22Rv1 (cell line): Measurements from ENCODE around the gene GOT1.

Experiments used
- H3K27ac ChIP-seq: fragments of 450-650 bp; 2 replicates; pipeline ENCODE4 v1.5.1; 2017
- CTCF ChIP-seq: fragments of 450-650 bp; IDR thresholded peaks from 2 replicates; pipeline ENCODE4 v1.5.1; 2017; ENCODE audit warnings: mild to moderate bottlenecking
- ZFX ChIP-seq: fragments of 450-650 bp; IDR thresholded peaks from 2 replicates; pipeline ENCODE4 v1.6.1; 2017; ENCODE audit warnings: antibody characterized with exemption, borderline replicate concordance

Gene GOT1

GRCh38 chr10:99425204-99425603, 5.2 kb downstream of the GOT1 start:
- H3K27ac ChIP-seq = no peak overlapping the region
- TF ChIP-seq ZFX (no peak), CTCF (no peak)

- no peak overlapping the region for H3K27ac ChIP-seq
- TF ChIP-seq CTCF = no peak
- no peak for TF ChIP-seq ZFX
Measured at GRCh38 chr10:99424656-99425055, 5.8 kb downstream of the GOT1 start.

GRCh38 chr10:99422529-99423096, 7.8 kb downstream of the GOT1 start:
- H3K27ac ChIP-seq = no peak overlapping the region
- TF ChIP-seq ZFX (no peak), CTCF (no peak)

GRCh38 chr10:99421233-99421739, 9.1 kb downstream of the GOT1 start:
- no peak overlapping the region for H3K27ac ChIP-seq
- TF ChIP-seq ZFX (no peak), CTCF (no peak)

GRCh38 chr10:99419688-99420087, 10.7 kb downstream of the GOT1 start:
- TF ChIP-seq CTCF (no peak), ZFX (no peak)
- H3K27ac ChIP-seq = no peak overlapping the region

GRCh38 chr10:99418910-99419624, 11.4 kb downstream of the GOT1 start:
- H3K27ac ChIP-seq = no peak overlapping the region
- TF ChIP-seq CTCF (no peak), ZFX (no peak)

GRCh38 chr10:99412099-99412498, 18.3 kb downstream of the GOT1 start:
- TF ChIP-seq ZFX = no peak
- TF ChIP-seq CTCF = no peak
- no peak overlapping the region for H3K27ac ChIP-seq
